HEK293 (cell line): ENCODE measurements around the gene HOXA3.

Source experiments
- BCL11B ChIP-seq: fragments of 450-650 bp; formaldehyde crosslinking; IDR thresholded peaks from 2 replicates; pipeline ENCODE4 v1.5.1; 2016; ENCODE audit warnings: low read depth, missing biosample characterization, missing genetic modification characterization
- GFI1B ChIP-seq: fragments of 450-650 bp; formaldehyde crosslinking; IDR thresholded peaks from 2 replicates; pipeline ENCODE4 v1.5.1; 2016; ENCODE audit warnings: missing biosample characterization, missing genetic modification characterization
- GLIS1 ChIP-seq: fragments of 450-650 bp; formaldehyde crosslinking; IDR thresholded peaks from 2 replicates; pipeline ENCODE4 v1.5.1; 2016; ENCODE audit warnings: missing biosample characterization, missing genetic modification characterization
- HOXA7 ChIP-seq: sonication (generic); formaldehyde crosslinking; IDR thresholded peaks from 2 replicates; pipeline ENCODE4 v1.8.1; 2022; ENCODE audit warnings: missing genetic modification reagents, borderline replicate concordance
- HOXC10 ChIP-seq: sonication (generic); formaldehyde crosslinking; IDR thresholded peaks from 2 replicates; pipeline ENCODE4 v1.8.1; 2023; ENCODE audit warnings: mild to moderate bottlenecking, missing genetic modification reagents
- IKZF3 ChIP-seq: fragments of 450-650 bp; IDR thresholded peaks from 2 replicates; pipeline ENCODE4 v1.5.0; 2018; ENCODE audit warnings: missing biosample characterization, mild to moderate bottlenecking, missing genetic modification characterization, moderate library complexity
- RBAK ChIP-seq: fragments of 450-650 bp; formaldehyde crosslinking; IDR thresholded peaks from 2 replicates; pipeline ENCODE4 v1.5.1; 2016; ENCODE audit warnings: missing biosample characterization, missing genetic modification characterization
- SP3 ChIP-seq: fragments of 450-650 bp; formaldehyde crosslinking; IDR thresholded peaks from 2 replicates; pipeline ENCODE4 v1.5.1; 2016; ENCODE audit warnings: missing biosample characterization, missing genetic modification characterization
- SP7 ChIP-seq: fragments of 450-650 bp; formaldehyde crosslinking; IDR thresholded peaks from 2 replicates; pipeline ENCODE4 v1.5.1; 2016; ENCODE audit warnings: missing biosample characterization, missing genetic modification characterization
- TCF7L2 ChIP-seq: IDR thresholded peaks from 2 replicates; pipeline ENCODE4 v1.6.1; 2011; ENCODE audit warnings: low read depth, mild to moderate bottlenecking, inconsistent platforms, low read length, moderate library complexity, borderline replicate concordance
- WT1 ChIP-seq: fragments of 450-650 bp; formaldehyde crosslinking; IDR thresholded peaks from 2 replicates; pipeline ENCODE4 v1.5.1; 2016; ENCODE audit warnings: missing biosample characterization, missing genetic modification characterization
- ZFP69B ChIP-seq: fragments of 450-650 bp; formaldehyde crosslinking; IDR thresholded peaks from 2 replicates; pipeline ENCODE4 v1.5.1; 2016; ENCODE audit warnings: missing biosample characterization, missing genetic modification characterization
- ZIC2 ChIP-seq: fragments of 450-650 bp; formaldehyde crosslinking; IDR thresholded peaks from 2 replicates; pipeline ENCODE4 v1.5.1; 2016; ENCODE audit warnings: missing biosample characterization, missing genetic modification characterization
- ZNF112 ChIP-seq: fragments of 450-650 bp; formaldehyde crosslinking; IDR thresholded peaks from 2 replicates; pipeline ENCODE4 v1.5.0; 2017; ENCODE audit warnings: missing biosample characterization, missing genetic modification characterization
- ZNF132 ChIP-seq: fragments of 450-650 bp; formaldehyde crosslinking; IDR thresholded peaks from 2 replicates; pipeline ENCODE4 v1.5.1; 2017; ENCODE audit warnings: missing biosample characterization, missing genetic modification characterization, borderline replicate concordance
- ZNF184 ChIP-seq: fragments of 450-650 bp; IDR thresholded peaks from 2 replicates; pipeline ENCODE4 v1.5.1; 2018; ENCODE audit warnings: missing biosample characterization, mild to moderate bottlenecking, missing genetic modification characterization
- ZNF214 ChIP-seq: fragments of 450-650 bp; formaldehyde crosslinking; IDR thresholded peaks from 2 replicates; pipeline ENCODE4 v1.5.1; 2017; ENCODE audit warnings: missing biosample characterization, mild to moderate bottlenecking, missing genetic modification characterization, borderline replicate concordance
- ZNF324 ChIP-seq: fragments of 450-650 bp; formaldehyde crosslinking; IDR thresholded peaks from 2 replicates; pipeline ENCODE4 v1.5.1; 2016; ENCODE audit warnings: missing biosample characterization, missing genetic modification characterization
- ZNF426 ChIP-seq: fragments of 450-650 bp; formaldehyde crosslinking; IDR thresholded peaks from 2 replicates; pipeline ENCODE4 v1.5.1; 2017; ENCODE audit warnings: missing biosample characterization, missing genetic modification characterization, mild to moderate bottlenecking, inconsistent platforms, moderate library complexity
- ZNF514 ChIP-seq: fragments of 450-650 bp; formaldehyde crosslinking; IDR thresholded peaks from 2 replicates; pipeline ENCODE4 v1.5.1; 2016; ENCODE audit warnings: missing biosample characterization, missing genetic modification characterization
- ZNF521 ChIP-seq: fragments of 450-650 bp; formaldehyde crosslinking; IDR thresholded peaks from 2 replicates; pipeline ENCODE4 v1.5.1; 2017; ENCODE audit warnings: missing biosample characterization, mild to moderate bottlenecking, missing genetic modification characterization
- ZNF544 ChIP-seq: fragments of 450-650 bp; formaldehyde crosslinking; IDR thresholded peaks from 2 replicates; pipeline ENCODE4 v1.5.0; 2017; ENCODE audit warnings: missing biosample characterization, missing genetic modification characterization
- ZNF558 ChIP-seq: fragments of 450-650 bp; formaldehyde crosslinking; IDR thresholded peaks from 2 replicates; pipeline ENCODE4 v1.5.1; 2016; ENCODE audit warnings: missing biosample characterization, missing genetic modification characterization
- ZNF571 ChIP-seq: fragments of 450-650 bp; formaldehyde crosslinking; IDR thresholded peaks from 2 replicates; pipeline ENCODE4 v1.5.0; 2017; ENCODE audit warnings: missing biosample characterization, missing genetic modification characterization
- ZNF600 ChIP-seq: fragments of 450-650 bp; formaldehyde crosslinking; IDR thresholded peaks from 2 replicates; pipeline ENCODE4 v1.5.1; 2016; ENCODE audit warnings: missing biosample characterization, missing genetic modification characterization
- ZNF626 ChIP-seq: fragments of 450-650 bp; sonication (Bioruptor Pico); formaldehyde crosslinking; IDR thresholded peaks from 2 replicates; pipeline ENCODE4 v1.5.1; 2018; ENCODE audit warnings: missing biosample characterization, missing genetic modification characterization, inconsistent platforms
- ZNF670 ChIP-seq: fragments of 450-650 bp; formaldehyde crosslinking; IDR thresholded peaks from 2 replicates; pipeline ENCODE4 v1.5.1; 2016; ENCODE audit warnings: missing biosample characterization, missing genetic modification characterization, low read depth
- ZNF776 ChIP-seq: fragments of 450-650 bp; formaldehyde crosslinking; IDR thresholded peaks from 2 replicates; pipeline ENCODE4 v1.5.0; 2017; ENCODE audit warnings: missing biosample characterization, missing genetic modification characterization, borderline replicate concordance
- ZSCAN16 ChIP-seq: fragments of 450-650 bp; formaldehyde crosslinking; IDR thresholded peaks from 2 replicates; pipeline ENCODE4 v1.5.1; 2016; ENCODE audit warnings: missing biosample characterization, missing genetic modification characterization
- ZSCAN23 ChIP-seq: fragments of 450-650 bp; formaldehyde crosslinking; IDR thresholded peaks from 2 replicates; pipeline ENCODE4 v1.5.1; 2016; ENCODE audit warnings: missing biosample characterization, missing genetic modification characterization
- TF ChIP-seq, protein P1 (sequence below): fragments of 450-650 bp; formaldehyde crosslinking; IDR thresholded peaks from 2 replicates; pipeline ENCODE4 v1.5.1; 2016; ENCODE audit warnings: missing biosample characterization, missing genetic modification characterization
- TF ChIP-seq, protein P2 (sequence below): fragments of 450-650 bp; formaldehyde crosslinking; IDR thresholded peaks from 2 replicates; pipeline ENCODE4 v1.5.1; 2016; ENCODE audit warnings: missing biosample characterization, missing genetic modification characterization
- TF ChIP-seq, protein P3 (sequence below): fragments of 450-650 bp; formaldehyde crosslinking; IDR thresholded peaks from 2 replicates; pipeline ENCODE4 v1.5.1; 2017; ENCODE audit warnings: missing biosample characterization, missing genetic modification characterization
- TF ChIP-seq, protein P4 (sequence below): sonication (generic); formaldehyde crosslinking; IDR thresholded peaks from 2 replicates; pipeline ENCODE4 v1.8.1; 2022; ENCODE audit warnings: mild to moderate bottlenecking, moderate library complexity, missing genetic modification reagents
- TF ChIP-seq, protein P5 (sequence below): fragments of 450-650 bp; formaldehyde crosslinking; IDR thresholded peaks from 2 replicates; pipeline ENCODE4 v1.5.0; 2017; ENCODE audit warnings: missing biosample characterization, missing genetic modification characterization, borderline replicate concordance

HOXA3 gene

DNA sequence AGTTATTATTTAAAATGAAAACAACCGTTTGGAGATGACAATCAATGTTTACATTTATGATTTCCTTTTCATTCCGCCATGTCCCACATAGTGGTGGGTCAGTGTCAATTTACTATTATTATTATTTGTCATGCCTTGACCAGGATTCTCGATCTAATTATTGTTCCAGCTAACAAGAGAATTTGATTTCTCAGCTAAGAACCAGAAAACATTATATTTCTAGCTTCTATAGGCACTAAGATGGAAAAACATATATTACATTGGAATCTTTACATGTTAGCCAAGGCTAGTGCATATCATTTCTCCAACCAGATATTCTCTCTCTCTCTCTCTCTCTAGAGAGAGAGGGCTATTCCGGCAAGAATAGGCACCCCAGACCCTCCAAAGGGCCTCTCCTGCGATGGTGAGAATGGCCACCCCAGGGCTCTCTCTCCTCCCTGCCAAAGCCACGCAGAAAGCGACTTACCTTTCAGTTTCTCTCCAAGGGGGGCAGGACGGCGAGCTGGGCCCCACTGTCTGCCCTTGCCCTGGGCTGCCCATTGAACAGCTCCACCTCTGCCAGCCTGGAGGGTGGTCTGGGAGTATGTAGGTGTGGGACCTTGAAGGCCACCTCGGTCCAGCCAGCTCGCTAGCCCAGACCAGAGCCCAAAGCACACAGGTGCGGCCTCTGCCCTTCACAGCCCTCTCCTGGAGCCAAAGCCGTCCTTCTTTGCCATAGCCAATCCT is 2.4 kb downstream of the HOXA3 start (continued):
- TF ChIP-seq, protein P1, sequence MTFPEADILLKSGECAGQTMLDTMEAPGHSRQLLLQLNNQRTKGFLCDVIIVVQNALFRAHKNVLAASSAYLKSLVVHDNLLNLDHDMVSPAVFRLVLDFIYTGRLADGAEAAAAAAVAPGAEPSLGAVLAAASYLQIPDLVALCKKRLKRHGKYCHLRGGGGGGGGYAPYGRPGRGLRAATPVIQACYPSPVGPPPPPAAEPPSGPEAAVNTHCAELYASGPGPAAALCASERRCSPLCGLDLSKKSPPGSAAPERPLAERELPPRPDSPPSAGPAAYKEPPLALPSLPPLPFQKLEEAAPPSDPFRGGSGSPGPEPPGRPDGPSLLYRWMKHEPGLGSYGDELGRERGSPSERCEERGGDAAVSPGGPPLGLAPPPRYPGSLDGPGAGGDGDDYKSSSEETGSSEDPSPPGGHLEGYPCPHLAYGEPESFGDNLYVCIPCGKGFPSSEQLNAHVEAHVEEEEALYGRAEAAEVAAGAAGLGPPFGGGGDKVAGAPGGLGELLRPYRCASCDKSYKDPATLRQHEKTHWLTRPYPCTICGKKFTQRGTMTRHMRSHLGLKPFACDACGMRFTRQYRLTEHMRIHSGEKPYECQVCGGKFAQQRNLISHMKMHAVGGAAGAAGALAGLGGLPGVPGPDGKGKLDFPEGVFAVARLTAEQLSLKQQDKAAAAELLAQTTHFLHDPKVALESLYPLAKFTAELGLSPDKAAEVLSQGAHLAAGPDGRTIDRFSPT (tag by site-specific recombination) = peak; percentile 54
- TF ChIP-seq ZNF521 (no peak), SP3 (tag by site-specific recombination) (no peak), HOXA7 (CRISPR knock-in tag) (no peak), SP7 (tag by site-specific recombination) (no peak), ZSCAN16 (tag by site-specific recombination) (no peak), ZNF571 (tag by site-specific recombination) (no peak), ZNF426 (no peak), IKZF3 (tag by site-specific recombination) (no peak), ZNF324 (no peak), ZNF544 (tag by site-specific recombination) (no peak), ZNF132 (tag by site-specific recombination) (no peak), HOXC10 (no peak), ZNF112 (tag by site-specific recombination) (no peak), TCF7L2 (no peak), ZNF514 (no peak), GLIS1 (tag by site-specific recombination) (peak; percentile 15; the same call in 1 of the 2 replicates), ZIC2 (tag by site-specific recombination) (0 out of 2 replicates have a peak, but pooled peaks have one; percentile 7), ZNF600 (tag by site-specific recombination) (0 out of 2 replicates have a peak, but pooled peaks have one; percentile 9), ZNF670 (tag by site-specific recombination) (no peak), ZNF214 (no peak), ZNF184 (tag by site-specific recombination) (no peak), GFI1B (tag by site-specific recombination) (no peak), BCL11B (tag by site-specific recombination) (no peak), ZFP69B (tag by site-specific recombination) (peak; percentile 69; the same call in 1 of the 2 replicates), RBAK (tag by site-specific recombination) (no peak), WT1 (tag by site-specific recombination) (no peak), ZSCAN23 (tag by site-specific recombination) (no peak), ZNF776 (tag by site-specific recombination) (no peak), ZNF558 (tag by site-specific recombination) (no peak), ZNF626 (no peak)
- TF ChIP-seq, protein P2, sequence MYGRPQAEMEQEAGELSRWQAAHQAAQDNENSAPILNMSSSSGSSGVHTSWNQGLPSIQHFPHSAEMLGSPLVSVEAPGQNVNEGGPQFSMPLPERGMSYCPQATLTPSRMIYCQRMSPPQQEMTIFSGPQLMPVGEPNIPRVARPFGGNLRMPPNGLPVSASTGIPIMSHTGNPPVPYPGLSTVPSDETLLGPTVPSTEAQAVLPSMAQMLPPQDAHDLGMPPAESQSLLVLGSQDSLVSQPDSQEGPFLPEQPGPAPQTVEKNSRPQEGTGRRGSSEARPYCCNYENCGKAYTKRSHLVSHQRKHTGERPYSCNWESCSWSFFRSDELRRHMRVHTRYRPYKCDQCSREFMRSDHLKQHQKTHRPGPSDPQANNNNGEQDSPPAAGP (tag by site-specific recombination) = no peak
- TF ChIP-seq, protein P3, sequence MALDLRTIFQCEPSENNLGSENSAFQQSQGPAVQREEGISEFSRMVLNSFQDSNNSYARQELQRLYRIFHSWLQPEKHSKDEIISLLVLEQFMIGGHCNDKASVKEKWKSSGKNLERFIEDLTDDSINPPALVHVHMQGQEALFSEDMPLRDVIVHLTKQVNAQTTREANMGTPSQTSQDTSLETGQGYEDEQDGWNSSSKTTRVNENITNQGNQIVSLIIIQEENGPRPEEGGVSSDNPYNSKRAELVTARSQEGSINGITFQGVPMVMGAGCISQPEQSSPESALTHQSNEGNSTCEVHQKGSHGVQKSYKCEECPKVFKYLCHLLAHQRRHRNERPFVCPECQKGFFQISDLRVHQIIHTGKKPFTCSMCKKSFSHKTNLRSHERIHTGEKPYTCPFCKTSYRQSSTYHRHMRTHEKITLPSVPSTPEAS (tag by site-specific recombination) = no peak
- TF ChIP-seq, protein P4, sequence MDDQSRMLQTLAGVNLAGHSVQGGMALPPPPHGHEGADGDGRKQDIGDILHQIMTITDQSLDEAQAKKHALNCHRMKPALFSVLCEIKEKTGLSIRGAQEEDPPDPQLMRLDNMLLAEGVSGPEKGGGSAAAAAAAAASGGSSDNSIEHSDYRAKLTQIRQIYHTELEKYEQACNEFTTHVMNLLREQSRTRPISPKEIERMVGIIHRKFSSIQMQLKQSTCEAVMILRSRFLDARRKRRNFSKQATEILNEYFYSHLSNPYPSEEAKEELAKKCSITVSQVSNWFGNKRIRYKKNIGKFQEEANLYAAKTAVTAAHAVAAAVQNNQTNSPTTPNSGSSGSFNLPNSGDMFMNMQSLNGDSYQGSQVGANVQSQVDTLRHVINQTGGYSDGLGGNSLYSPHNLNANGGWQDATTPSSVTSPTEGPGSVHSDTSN (CRISPR knock-in tag) = no peak
- TF ChIP-seq, protein P5, sequence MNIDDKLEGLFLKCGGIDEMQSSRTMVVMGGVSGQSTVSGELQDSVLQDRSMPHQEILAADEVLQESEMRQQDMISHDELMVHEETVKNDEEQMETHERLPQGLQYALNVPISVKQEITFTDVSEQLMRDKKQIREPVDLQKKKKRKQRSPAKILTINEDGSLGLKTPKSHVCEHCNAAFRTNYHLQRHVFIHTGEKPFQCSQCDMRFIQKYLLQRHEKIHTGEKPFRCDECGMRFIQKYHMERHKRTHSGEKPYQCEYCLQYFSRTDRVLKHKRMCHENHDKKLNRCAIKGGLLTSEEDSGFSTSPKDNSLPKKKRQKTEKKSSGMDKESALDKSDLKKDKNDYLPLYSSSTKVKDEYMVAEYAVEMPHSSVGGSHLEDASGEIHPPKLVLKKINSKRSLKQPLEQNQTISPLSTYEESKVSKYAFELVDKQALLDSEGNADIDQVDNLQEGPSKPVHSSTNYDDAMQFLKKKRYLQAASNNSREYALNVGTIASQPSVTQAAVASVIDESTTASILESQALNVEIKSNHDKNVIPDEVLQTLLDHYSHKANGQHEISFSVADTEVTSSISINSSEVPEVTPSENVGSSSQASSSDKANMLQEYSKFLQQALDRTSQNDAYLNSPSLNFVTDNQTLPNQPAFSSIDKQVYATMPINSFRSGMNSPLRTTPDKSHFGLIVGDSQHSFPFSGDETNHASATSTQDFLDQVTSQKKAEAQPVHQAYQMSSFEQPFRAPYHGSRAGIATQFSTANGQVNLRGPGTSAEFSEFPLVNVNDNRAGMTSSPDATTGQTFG (tag by site-specific recombination) = no peak
